NT2/D1 (cell line): ENCODE measurements around the gene ZDHHC6.

Source experiments
- SUZ12 ChIP-seq: IDR thresholded peaks from 2 replicates; pipeline ENCODE4 v1.6.1; 2011; ENCODE audit not compliant: insufficient read length, insufficient read depth; ENCODE audit errors: extremely low read depth
- ZNF274 ChIP-seq: IDR thresholded peaks from 2 replicates; pipeline ENCODE4 v1.6.1; 2011; ENCODE audit warnings: mild to moderate bottlenecking, low read depth, low read length

GRCh38 chr10:112384141-112384540 is 62.6 kb downstream of the ZDHHC6 start:
- TF ChIP-seq SUZ12 = no peak
- no peak for TF ChIP-seq ZNF274
